Measurements from ENCODE around the gene FLCN.

Gene FLCN

GRCh38 chr17:17241656-17242055 is 4.7 kb upstream of the FLCN start:
- DNase-seq (ENCODE audit: low read depth in 1 of 2, low spot score in 1 of 2) = no peak
- H3K4me3 ChIP-seq (replicated peaks; ENCODE audit: insufficient read depth, low read length) = no peak overlapping the region
- H3K27ac ChIP-seq (replicated peaks) = no peak overlapping the region
- no peaks in the 10 kb centered on the region for H3K27me3 ChIP-seq (ENCODE audit: insufficient read depth, poor library complexity, severe bottlenecking)
- TF ChIP-seq CTCF (IDR thresholded peaks at IDR 0.05; ENCODE audit: insufficient read depth, low read length) = no peak

- no peak for TF ChIP-seq SPI1 (IDR thresholded peaks at IDR 0.05; ENCODE audit: borderline replicate concordance, low read depth)
- TF ChIP-seq POLR2AphosphoS5 (IDR thresholded peaks at IDR 0.05; ENCODE audit: low read depth) = no peak
- no peak for TF ChIP-seq CTCF (IDR thresholded peaks at IDR 0.05; ENCODE audit: insufficient read depth, low read length)
- TF ChIP-seq REST (IDR thresholded peaks at IDR 0.05; ENCODE audit: insufficient replicate concordance, low read depth) = no peak
- no peak for TF ChIP-seq GABPA (IDR thresholded peaks at IDR 0.05; ENCODE audit: low read depth)
- H3K27ac ChIP-seq (replicated peaks) = no peak overlapping the region
- H3K27me3 ChIP-seq (ENCODE audit: insufficient read depth, poor library complexity, severe bottlenecking) = no peaks in the 10 kb centered on the region
- DNase-seq (ENCODE audit: low read depth in 1 of 2, low spot score in 1 of 2) = no peak
- H3K4me3 ChIP-seq (replicated peaks; ENCODE audit: insufficient read depth, low read length) = no peak overlapping the region
These were observed 2.9 kb upstream of the FLCN start for GRCh38 chr17:17239832-17240231.

- peak overlapping the region; percentile 92 for H3K4me3 ChIP-seq (replicated peaks; ENCODE audit: insufficient read depth, low read length)
- H3K27me3 ChIP-seq (ENCODE audit: insufficient read depth, poor library complexity, severe bottlenecking) = no peaks in the 10 kb centered on the region
- peak overlapping the region; percentile 100 for H3K27ac ChIP-seq (replicated peaks)
- peak in 1 of 2 experiments; percentile 5 for DNase-seq (ENCODE audit: low read depth in 1 of 2, low spot score in 1 of 2)
- TF ChIP-seq REST (IDR thresholded peaks at IDR 0.05; ENCODE audit: insufficient replicate concordance, low read depth) = no peak
- no peak for TF ChIP-seq POLR2AphosphoS5 (IDR thresholded peaks at IDR 0.05; ENCODE audit: low read depth)
- TF ChIP-seq SPI1 (IDR thresholded peaks at IDR 0.05; ENCODE audit: borderline replicate concordance, low read depth) = no peak
- TF ChIP-seq GABPA (IDR thresholded peaks at IDR 0.05; ENCODE audit: low read depth) = no peak
- TF ChIP-seq CTCF (IDR thresholded peaks at IDR 0.05; ENCODE audit: insufficient read depth, low read length) = no peak
These were observed 508 bp downstream of the FLCN start for GRCh38 chr17:17236295-17237025.
